DOHH2 (cell line): Measurements from ENCODE around the gene SLC22A12.

Experiments used
- H3F3A ChIP-seq: fragments of 200-600 bp; sonication (generic), shearing (Covaris generic); 2 replicates; pipeline ENCODE4 v1.6.0; 2016; ENCODE audit warnings: antibody characterized with exemption, mild to moderate bottlenecking; ENCODE audit not compliant: control insufficient read depth, insufficient read depth
- H3K27ac ChIP-seq: fragments of 200-600 bp; sonication (generic); 2 replicates; pipeline ENCODE4 v1.5.1; 2014; ENCODE audit warnings: low read depth, mild to moderate bottlenecking, low read length, moderate library complexity
- H3K27me3 ChIP-seq: fragments of 200-600 bp; sonication (generic); 2 replicates; pipeline ENCODE4 v1.6.1; 2014; ENCODE audit warnings: mild to moderate bottlenecking, low read length, mixed read lengths; ENCODE audit not compliant: control insufficient read depth
- H3K36me3 ChIP-seq: fragments of 200-600 bp; sonication (generic); 2 replicates; pipeline ENCODE4 v1.6.1; 2014; ENCODE audit warnings: mild to moderate bottlenecking, low read length, moderate library complexity, mixed read lengths; ENCODE audit not compliant: control insufficient read depth
- H3K4me1 ChIP-seq: fragments of 200-600 bp; sonication (generic); 2 replicates; pipeline ENCODE4 v1.6.1; 2014; ENCODE audit warnings: mild to moderate bottlenecking, low read length, mixed read lengths; ENCODE audit not compliant: control insufficient read depth
- H3K4me2 ChIP-seq: fragments of 200-600 bp; sonication (generic); 2 replicates; pipeline ENCODE4 v1.6.0; 2014; ENCODE audit warnings: mild to moderate bottlenecking, low read length, moderate library complexity
- H3K4me3 ChIP-seq: fragments of 200-600 bp; sonication (generic); 2 replicates; pipeline ENCODE4 v1.5.1; 2014; ENCODE audit warnings: mild to moderate bottlenecking, low read length, mixed read lengths
- H3K79me2 ChIP-seq: fragments of 200-600 bp; sonication (generic); 2 replicates; pipeline ENCODE4 v1.6.1; 2014; ENCODE audit warnings: mild to moderate bottlenecking, low read length, mixed read lengths; ENCODE audit not compliant: control insufficient read depth
- H3K9me2 ChIP-seq: fragments of 200-600 bp; sonication (generic); replicated peaks from 2 replicates; pipeline ENCODE4 v1.6.1; 2014; ENCODE audit warnings: mild to moderate bottlenecking, low read length, mixed read lengths; ENCODE audit not compliant: control insufficient read depth
- H3K9me3 ChIP-seq: fragments of 200-600 bp; sonication (generic); 2 replicates; pipeline ENCODE4 v1.6.1; 2014; ENCODE audit warnings: antibody characterized with exemption, low read length, mixed read lengths; ENCODE audit not compliant: control insufficient read depth, insufficient read depth
- H4K20me1 ChIP-seq: fragments of 200-600 bp; sonication (generic); 2 replicates; pipeline ENCODE4 v1.6.0; 2014; ENCODE audit warnings: low read depth, mild to moderate bottlenecking, antibody characterized with exemption, low read length, moderate library complexity; ENCODE audit not compliant: control insufficient read depth, insufficient read depth
- EZH2phosphoT487 ChIP-seq: fragments of 200-600 bp; sonication (generic); IDR thresholded peaks from 2 replicates; pipeline ENCODE4 v1.6.1; 2017; ENCODE audit warnings: borderline replicate concordance, mild to moderate bottlenecking, antibody characterized with exemption, low read length, moderate library complexity, mixed read lengths
- TF ChIP-seq, protein P1 (sequence below): fragments of 200-600 bp; sonication (generic); IDR thresholded peaks from one replicate; pipeline ENCODE4 v1.5.1; 2014; ENCODE audit warnings: antibody characterized with exemption, mild to moderate bottlenecking, low read depth, low read length; ENCODE audit not compliant: poor library complexity, severe bottlenecking

The SLC22A12 gene

GRCh38 chr11:64544616-64545296 is 46.3 kb upstream of the SLC22A12 start:
- H3K4me2 ChIP-seq, result no peak overlapping the region
- no peaks in the 10 kb centered on the region for H3K9me2 ChIP-seq
- H3K36me3 ChIP-seq, result no peaks in the 10 kb centered on the region
- no peak overlapping the region for H3K4me3 ChIP-seq
- no peaks in the 10 kb centered on the region for H3K4me1 ChIP-seq
- no peaks in the 10 kb centered on the region for H4K20me1 ChIP-seq
- no peak for TF ChIP-seq EZH2phosphoT487
- TF ChIP-seq, protein P1, sequence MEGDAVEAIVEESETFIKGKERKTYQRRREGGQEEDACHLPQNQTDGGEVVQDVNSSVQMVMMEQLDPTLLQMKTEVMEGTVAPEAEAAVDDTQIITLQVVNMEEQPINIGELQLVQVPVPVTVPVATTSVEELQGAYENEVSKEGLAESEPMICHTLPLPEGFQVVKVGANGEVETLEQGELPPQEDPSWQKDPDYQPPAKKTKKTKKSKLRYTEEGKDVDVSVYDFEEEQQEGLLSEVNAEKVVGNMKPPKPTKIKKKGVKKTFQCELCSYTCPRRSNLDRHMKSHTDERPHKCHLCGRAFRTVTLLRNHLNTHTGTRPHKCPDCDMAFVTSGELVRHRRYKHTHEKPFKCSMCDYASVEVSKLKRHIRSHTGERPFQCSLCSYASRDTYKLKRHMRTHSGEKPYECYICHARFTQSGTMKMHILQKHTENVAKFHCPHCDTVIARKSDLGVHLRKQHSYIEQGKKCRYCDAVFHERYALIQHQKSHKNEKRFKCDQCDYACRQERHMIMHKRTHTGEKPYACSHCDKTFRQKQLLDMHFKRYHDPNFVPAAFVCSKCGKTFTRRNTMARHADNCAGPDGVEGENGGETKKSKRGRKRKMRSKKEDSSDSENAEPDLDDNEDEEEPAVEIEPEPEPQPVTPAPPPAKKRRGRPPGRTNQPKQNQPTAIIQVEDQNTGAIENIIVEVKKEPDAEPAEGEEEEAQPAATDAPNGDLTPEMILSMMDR, result no peak
- H3K9me3 ChIP-seq, result no peaks in the 10 kb centered on the region
- no peaks in the 10 kb centered on the region for H3K79me2 ChIP-seq
- no peak overlapping the region for H3K27ac ChIP-seq
- H3K27me3 ChIP-seq, result peaks cover 9% of the 10 kb centered on the region; the same call in 1 of the 2 replicates
- H3F3A ChIP-seq, result no peaks in the 10 kb centered on the region

DNA sequence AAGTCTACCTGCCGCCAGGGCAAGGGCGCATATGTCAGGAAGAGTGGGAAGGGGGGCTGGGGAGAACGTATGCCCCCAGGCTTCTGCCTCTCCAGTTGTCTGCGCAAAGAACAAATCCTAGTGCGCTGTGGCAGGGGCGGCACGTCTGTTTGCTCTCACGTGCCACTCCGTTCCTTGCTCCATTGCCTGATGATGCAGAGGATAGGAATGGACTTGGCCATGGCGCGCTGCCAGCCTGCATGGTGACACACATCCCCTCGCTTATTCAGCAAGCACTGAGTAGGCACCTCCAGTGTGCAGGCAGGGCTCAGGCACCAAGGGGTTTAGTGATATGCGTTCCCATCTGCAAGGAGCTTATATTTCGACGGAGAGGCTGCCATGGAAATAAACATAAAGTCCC is 45.4 kb upstream of the SLC22A12 start:
- no peak overlapping the region for H3K4me2 ChIP-seq

GRCh38 chr11:64546176-64546575 is 44.8 kb upstream of the SLC22A12 start:
- Histone ChIP-seq H3K4me1 (no peaks in the 10 kb centered on the region), H3K4me3 (no peak overlapping the region), H3K27ac (no peak overlapping the region), H3K79me2 (no peaks in the 10 kb centered on the region), H3K9me3 (no peaks in the 10 kb centered on the region), H3K4me2 (no peak overlapping the region), H3K27me3 (0 out of 2 replicates have a peak, but pooled peaks cover 2% of the 10 kb centered on the region), H3K9me2 (no peaks in the 10 kb centered on the region), H3F3A (no peaks in the 10 kb centered on the region), H4K20me1 (no peaks in the 10 kb centered on the region), H3K36me3 (no peaks in the 10 kb centered on the region)
- TF ChIP-seq, protein P1, result no peak
- TF ChIP-seq EZH2phosphoT487, result no peak

More for the DNA sequence above, 45.4 kb upstream of the SLC22A12 start:
- no peaks in the 10 kb centered on the region for H3K9me3 ChIP-seq
- H3K9me2 ChIP-seq, result no peaks in the 10 kb centered on the region
- H3F3A ChIP-seq, result no peaks in the 10 kb centered on the region
- H3K27ac ChIP-seq, result no peak overlapping the region
- H3K4me3 ChIP-seq, result no peak overlapping the region
- H4K20me1 ChIP-seq, result no peaks in the 10 kb centered on the region
- H3K79me2 ChIP-seq, result no peaks in the 10 kb centered on the region
- H3K36me3 ChIP-seq, result no peaks in the 10 kb centered on the region
- TF ChIP-seq, protein P1, result no peak
- no peak for TF ChIP-seq EZH2phosphoT487
- H3K27me3 ChIP-seq, result 0 out of 2 replicates have a peak, but pooled peaks cover 2% of the 10 kb centered on the region
- H3K4me1 ChIP-seq, result no peaks in the 10 kb centered on the region
